B cell (primary cell): ENCODE measurements around the gene QRSL1. TPM values are rescaled to one million over a fixed set of nuclear protein-coding genes. Genes with fewer than 3 reads are reported as not detected.

Experiments used
- ATAC-seq: fragments of 200-7000 bp; cut with Tn5 transposase; one replicate; pipeline ENCODE4 v1.10.0; 2021; ENCODE audit warnings: low read depth, mild to moderate bottlenecking, moderate number of reproducible peaks, moderate library complexity
- CTCF ChIA-PET: fragments of 350-600 bp; sonication (Branson Sonifier 250); formaldehyde crosslinking; loops from one replicate; lab custom pipeline; 2021; ENCODE audit warnings: antibody characterized with exemption, inconsistent platforms; lab: Charles Lee
- POLR2A ChIA-PET: fragments of 350-600 bp; sonication (Branson Sonifier 250); formaldehyde crosslinking; loops from one replicate; lab custom pipeline; 2021; ENCODE audit warnings: antibody characterized with exemption; lab: Charles Lee
- DNase-seq: peaks from one replicate; pipeline ENCODE4 v3.0.0; 2013
- H2AFZ ChIP-seq: 2 replicates; pipeline ENCODE4 v1.6.1; 2012; ENCODE audit warnings: mild to moderate bottlenecking, low read depth, low read length; ENCODE audit not compliant: insufficient read depth, poor library complexity, severe bottlenecking
- H3K27ac ChIP-seq, 2 donors: 1 replicate in 1 of 2; 2 replicates in 1 of 2; pipeline ENCODE4 v1.5.1; 2012 to 2013; ENCODE audit warnings: low read length in 2 of 2, mild to moderate bottlenecking in 2 of 2, moderate library complexity in 1 of 2
- H3K27me3 ChIP-seq, 4 experiments: fragments of 200-600 bp in 1 of 4; sonication (generic) in 1 of 4; replicated peaks in 1 of 4; 1 replicate in 2 of 4; 2 replicates in 2 of 4; pipeline versions ENCODE4 v1.6.1 to v1.7.0; 2013 to 2016; ENCODE audit warnings: low read length in 3 of 4, mild to moderate bottlenecking in 2 of 4, mixed read lengths in 1 of 4, moderate library complexity in 1 of 4; ENCODE audit not compliant: insufficient read depth in 4 of 4, control insufficient read depth in 3 of 4; ENCODE audit errors: control extremely low read depth in 1 of 4
- H3K36me3 ChIP-seq, 2 experiments: replicated peaks in 1 of 2; 1 replicate in 1 of 2; 2 replicates in 1 of 2; pipeline versions ENCODE4 v1.6.1 to v1.7.1; 2013; ENCODE audit warnings: low read length in 1 of 2; ENCODE audit not compliant: insufficient read depth in 2 of 2, control insufficient read depth in 1 of 2; ENCODE audit errors: control extremely low read depth in 1 of 2, extremely low read depth in 1 of 2
- H3K4me1 ChIP-seq, 2 donors: fragments of 200-600 bp in 1 of 2; sonication (generic) in 1 of 2; 1 replicate in 1 of 2; 2 replicates in 1 of 2; pipeline versions ENCODE4 v1.5.1 to v1.6.1; 2013 to 2017; ENCODE audit warnings: low read length in 2 of 2; ENCODE audit not compliant: control insufficient read depth in 2 of 2, insufficient read depth in 2 of 2
- H3K4me2 ChIP-seq: replicated peaks from 2 replicates; pipeline ENCODE3; 2012; ENCODE audit warnings: mild to moderate bottlenecking, low read depth, low read length; ENCODE audit not compliant: poor library complexity, severe bottlenecking
- H3K4me3 ChIP-seq, 5 experiments: fragments of 200-600 bp in 1 of 5; sonication (generic) in 1 of 5; 1 replicate in 3 of 5; 2 replicates in 2 of 5; pipeline versions ENCODE4 v1.5.1 to v1.7.0; 2011 to 2016; ENCODE audit warnings: low read length in 4 of 5, mild to moderate bottlenecking in 4 of 5, low read depth in 2 of 5, control low read depth in 1 of 5, moderate library complexity in 1 of 5; ENCODE audit not compliant: insufficient read depth in 1 of 5; ENCODE audit errors: control extremely low read depth in 1 of 5, extremely low read depth in 1 of 5
- H3K79me2 ChIP-seq: fragments of 200-600 bp; sonication (generic); one replicate; pipeline ENCODE4 v1.6.0; 2016; ENCODE audit warnings: low read length; ENCODE audit not compliant: control insufficient read depth, insufficient read depth
- H3K9ac ChIP-seq: fragments of 200-600 bp; sonication (generic); 2 replicates; pipeline ENCODE4 v1.6.1; 2017; ENCODE audit warnings: mild to moderate bottlenecking, low read length, moderate library complexity
- H3K9me3 ChIP-seq, 3 donors: one replicate each; pipeline versions ENCODE4 v1.6.1 to v1.7.1; 2013; ENCODE audit warnings: low read length in 2 of 3; ENCODE audit not compliant: control insufficient read depth in 2 of 3, insufficient read depth in 1 of 3; ENCODE audit errors: control extremely low read depth in 1 of 3
- H4K20me1 ChIP-seq: 2 replicates; pipeline ENCODE4 v1.6.0; 2012; ENCODE audit warnings: mild to moderate bottlenecking, low read length; ENCODE audit not compliant: insufficient read depth, control insufficient read depth, poor library complexity, severe bottlenecking
- H3K27ac Mint-ChIP-seq: one replicate; pipeline ENCODE4 v1.8.0; 2021; ENCODE audit warnings: mixed read lengths
- H3K27me3 Mint-ChIP-seq: one replicate; pipeline ENCODE4 v1.8.0; 2021; ENCODE audit warnings: mixed read lengths
- H3K4me1 Mint-ChIP-seq: one replicate; pipeline ENCODE4 v1.8.0; 2021; ENCODE audit warnings: mixed read lengths
- H3K4me3 Mint-ChIP-seq: one replicate; pipeline ENCODE4 v1.8.0; 2021; ENCODE audit warnings: mixed read lengths
- H3K9me3 Mint-ChIP-seq: one replicate; pipeline ENCODE4 v1.8.0; 2022; ENCODE audit warnings: mixed read lengths; ENCODE audit not compliant: insufficient read depth
- EZH2 ChIP-seq: IDR thresholded peaks from 2 replicates; pipeline ENCODE4 v1.6.1; 2012; ENCODE audit warnings: borderline replicate concordance, low read depth, mild to moderate bottlenecking, moderate library complexity, low read length; ENCODE audit not compliant: insufficient read depth, poor library complexity, severe bottlenecking
- WGBS: methylation state at CpG from one replicate; pipeline ENCODE4 v1.1.5; 2013; ENCODE audit warnings: missing lambda C conversion rate; ENCODE audit not compliant: insufficient coverage; 5-methylcytosine and 5-hydroxymethylcytosine counted together
- intact Hi-C: fragments of 100-400 bp; cut with micrococcal nuclease; formaldehyde crosslinking; loops from one replicate; pipeline ENCODE4 v1.10.0; 2022
- polyA plus RNA-seq: library from polyadenylated mRNA; depleted of rRNA; stranded (reverse); fragments of >200 nt; gene quantifications from 2 replicates; pipeline ENCODE4 v1.2.3, GENCODE V29; 2012
- total RNA-seq, 2 donors: library from RNA; stranded (reverse); fragments of 120-200 nt in 1 of 2; gene quantifications; 1 replicate in 1 of 2; 2 replicates in 1 of 2; pipeline versions ENCODE4 v1.2.3 to v1.2.4, GENCODE V29; 2013 to 2022
- TF ChIP-seq, protein P1 (sequence below): fragments of 200-600 bp; IDR thresholded peaks from one replicate; pipeline ENCODE4 v1.8.0; 2022; ENCODE audit warnings: antibody characterized with exemption, mild to moderate bottlenecking

The QRSL1 gene
- total and polyA plus RNA-seq, 2 donors (not counting 1 experiment from before 2014, with no cell fraction given), result 36.9 to 38.5 TPM

DNA sequence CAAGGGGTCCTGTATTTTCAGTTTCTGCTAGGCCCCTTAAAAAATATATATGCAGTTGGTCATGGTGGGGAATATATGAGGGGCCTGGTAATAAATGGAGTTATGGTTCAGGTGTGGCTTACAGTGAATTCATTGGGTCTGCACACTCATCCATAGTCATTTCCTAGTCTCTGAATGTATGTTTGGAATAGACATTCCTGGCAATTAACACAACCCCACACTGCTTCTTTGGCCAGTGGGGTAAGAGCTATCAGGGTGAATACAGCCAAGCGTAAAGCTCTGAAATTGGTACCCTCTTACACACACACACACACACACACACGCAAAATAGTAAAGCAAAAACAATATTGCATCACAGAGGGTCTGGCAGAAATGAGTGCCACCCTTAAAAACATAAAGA lies 56.5 kb downstream of the QRSL1 start:
- CTCF ChIA-PET, result interaction anchor here (0.7 to 6.0 kb wide), 3 partner anchors 76 to 132 kb away, joined by 3 to 80 read pairs (median 4); no protein-coding TSS in a partner anchor
- DNase-seq, result no peak
- no peak overlapping the region for H2AFZ ChIP-seq
- TF ChIP-seq, protein P1, sequence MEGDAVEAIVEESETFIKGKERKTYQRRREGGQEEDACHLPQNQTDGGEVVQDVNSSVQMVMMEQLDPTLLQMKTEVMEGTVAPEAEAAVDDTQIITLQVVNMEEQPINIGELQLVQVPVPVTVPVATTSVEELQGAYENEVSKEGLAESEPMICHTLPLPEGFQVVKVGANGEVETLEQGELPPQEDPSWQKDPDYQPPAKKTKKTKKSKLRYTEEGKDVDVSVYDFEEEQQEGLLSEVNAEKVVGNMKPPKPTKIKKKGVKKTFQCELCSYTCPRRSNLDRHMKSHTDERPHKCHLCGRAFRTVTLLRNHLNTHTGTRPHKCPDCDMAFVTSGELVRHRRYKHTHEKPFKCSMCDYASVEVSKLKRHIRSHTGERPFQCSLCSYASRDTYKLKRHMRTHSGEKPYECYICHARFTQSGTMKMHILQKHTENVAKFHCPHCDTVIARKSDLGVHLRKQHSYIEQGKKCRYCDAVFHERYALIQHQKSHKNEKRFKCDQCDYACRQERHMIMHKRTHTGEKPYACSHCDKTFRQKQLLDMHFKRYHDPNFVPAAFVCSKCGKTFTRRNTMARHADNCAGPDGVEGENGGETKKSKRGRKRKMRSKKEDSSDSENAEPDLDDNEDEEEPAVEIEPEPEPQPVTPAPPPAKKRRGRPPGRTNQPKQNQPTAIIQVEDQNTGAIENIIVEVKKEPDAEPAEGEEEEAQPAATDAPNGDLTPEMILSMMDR, result no peak
- TF ChIP-seq EZH2, result no peak
- H3K4me3 ChIP-seq, result no peak overlapping the region
- no peak overlapping the region for H3K9ac ChIP-seq
- Mint-ChIP-seq H3K9me3 (no peaks in the 10 kb centered on the region), H3K27ac (no peak overlapping the region), H3K27me3 (no peaks in the 10 kb centered on the region), H3K4me1 (peaks cover 36% of the 10 kb centered on the region), H3K4me3 (no peak overlapping the region)
- no peak overlapping the region for H3K4me2 ChIP-seq
- 100% methylated on average over 2 of the region's 2 CpGs for WGBS
- no peak overlapping the region for H3K27ac ChIP-seq
- no peaks in the 10 kb centered on the region for H4K20me1 ChIP-seq
- POLR2A ChIA-PET, result no interaction called here
- no peaks in the 10 kb centered on the region for H3K79me2 ChIP-seq
- no peaks in the 10 kb centered on the region for H3K36me3 ChIP-seq
- H3K9me3 ChIP-seq, result peaks cover 0 to 14% (median 0%) of the 10 kb centered on the region in 3 donors
- peaks cover 28 to 40% of the 10 kb centered on the region in 2 donors for H3K4me1 ChIP-seq
- ATAC-seq, result no peak
- no peaks in the 10 kb centered on the region for H3K27me3 ChIP-seq
- intact Hi-C loops, result loop anchor here (5.0 kb wide), 1 partner anchor 291 kb away; no protein-coding TSS in a partner anchor

DNA sequence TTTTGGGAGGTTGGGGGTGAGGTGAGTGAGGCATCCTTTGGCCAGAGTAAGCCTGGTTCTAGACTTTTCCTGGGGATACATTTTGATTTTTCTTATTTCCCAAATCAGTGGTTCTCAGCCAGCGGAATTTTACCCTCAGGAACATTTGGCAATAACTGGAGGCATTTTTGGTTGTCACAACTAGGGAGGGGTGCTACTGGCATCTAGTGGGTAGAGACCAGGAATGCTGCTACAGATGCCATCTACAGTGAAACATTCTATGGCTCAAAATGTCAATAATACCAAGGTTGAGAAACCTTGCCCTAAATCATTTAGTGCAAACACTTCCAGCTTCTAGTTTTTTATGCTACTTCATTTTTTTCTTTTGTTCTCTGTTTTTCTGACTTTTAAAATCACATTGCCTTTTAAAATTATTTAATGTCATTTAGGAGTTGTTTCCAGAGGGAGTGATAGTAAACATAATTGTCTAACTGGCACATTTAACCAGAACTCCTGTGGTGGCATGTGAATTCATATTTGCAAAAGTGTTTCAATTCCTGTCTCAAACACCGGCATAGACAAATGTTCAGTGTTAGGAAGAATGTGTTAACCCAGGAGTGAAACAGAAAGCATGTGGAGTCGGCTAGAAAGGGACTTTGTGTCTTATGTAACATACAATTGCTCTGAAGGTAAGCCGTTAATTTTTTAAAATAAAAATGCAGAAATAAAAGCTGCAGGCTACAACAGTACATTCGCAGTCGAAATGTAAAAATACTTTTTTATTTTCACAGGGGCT lies 59.0 kb downstream of the QRSL1 start:
- peak overlapping the region; percentile 26 for H3K27ac Mint-ChIP-seq
- peaks cover 32% of the 10 kb centered on the region for H3K4me1 Mint-ChIP-seq

More for the DNA sequence above, 59.0 kb downstream of the QRSL1 start:
- Histone ChIP-seq H3K4me1 (peaks cover 19 to 30% of the 10 kb centered on the region in 2 donors), H3K9ac (no peak overlapping the region), H3K4me2 (peak overlapping the region; percentile 10), H4K20me1 (no peaks in the 10 kb centered on the region), H3K27ac (no peak overlapping the region), H3K27me3 (no peaks in the 10 kb centered on the region), H3K9me3 (peaks cover 0 to 11% (median 0%) of the 10 kb centered on the region in 3 donors), H3K36me3 (no peaks in the 10 kb centered on the region), H3K4me3 (peak overlapping the region in 1 of 5 experiments; percentile 1), H2AFZ (peak overlapping the region; percentile 7), H3K79me2 (no peaks in the 10 kb centered on the region)
- Mint-ChIP-seq H3K9me3 (no peaks in the 10 kb centered on the region), H3K4me3 (peak overlapping the region; percentile 29), H3K27me3 (no peaks in the 10 kb centered on the region)
- TF ChIP-seq EZH2, result no peak
- TF ChIP-seq, protein P1, result no peak
- ATAC-seq, result peak; percentile 33
- WGBS, result 24% methylated on average over 2 of the region's 6 CpGs
- DNase-seq, result peak; percentile 32
- intact Hi-C loops, result loop anchor here (1.0 to 5.0 kb wide), 3 partner anchors 80 to 289 kb away; no protein-coding TSS in a partner anchor
- CTCF ChIA-PET, result interaction anchor here (0.6 to 6.0 kb wide), 22 partner anchors 9 to 291 kb away, joined by 3 to 80 read pairs (median 5); no protein-coding TSS in a partner anchor
- POLR2A ChIA-PET, result interaction anchor here (0.5 to 0.7 kb wide), 2 partner anchors 20 to 83 kb away, joined by 3 to 8 read pairs; no protein-coding TSS in a partner anchor
